Panc1 (cell line): ENCODE data around the gene PTPN18. TPM values are rescaled to one million over a fixed set of nuclear protein-coding genes. Genes with fewer than 3 reads are reported as not detected.

Experiments
- ATAC-seq: fragments of 200-7000 bp; cut with Tn5 transposase; 2 replicates; pipeline ENCODE4 v1.9.1; 2020; ENCODE audit warnings: mild to moderate bottlenecking, moderate library complexity
- BruUV-seq: library from RNA; stranded (reverse); fragments of 400-500 nt; replicated peaks from 2 replicates; lab custom pipeline; 2021; lab: Mats Ljungman, UMichigan
- CTCF ChIA-PET: fragments of 300-600 bp; sonication (Branson Sonifier 250); formaldehyde crosslinking; loops from one replicate; lab custom pipeline; 2022; ENCODE audit warnings: antibody characterized with exemption; lab: Charles Lee
- POLR2A ChIA-PET: fragments of 300-600 bp; sonication (Branson Sonifier 250); formaldehyde crosslinking; loops from one replicate; lab custom pipeline; 2022; ENCODE audit warnings: antibody characterized with exemption; lab: Charles Lee
- DNase-seq: peaks from one replicate; pipeline ENCODE4 v3.0.0-alpha.2; 2010; ENCODE audit warnings: low read depth, low spot score
- H3K27ac ChIP-seq: 2 replicates; pipeline ENCODE4 v1.5.1; 2011; ENCODE audit warnings: mild to moderate bottlenecking, low read length, inconsistent platforms
- H3K27me3 ChIP-seq: fragments of 200-500 bp; sonication (Bioruptor generic); 2 replicates; pipeline ENCODE4 v1.6.0; 2014; ENCODE audit warnings: low read length, inconsistent platforms; ENCODE audit not compliant: control insufficient read depth, insufficient read depth
- H3K36me3 ChIP-seq: fragments of 200-500 bp; sonication (Bioruptor generic); 2 replicates; pipeline ENCODE4 v1.5.1; 2014; ENCODE audit warnings: inconsistent platforms, mild to moderate bottlenecking, low read length, moderate library complexity; ENCODE audit not compliant: control insufficient read depth, insufficient read depth
- H3K4me1 ChIP-seq: 2 replicates; pipeline ENCODE4 v1.5.1; 2011; ENCODE audit warnings: inconsistent platforms, mild to moderate bottlenecking, low read length, moderate library complexity; ENCODE audit not compliant: control insufficient read depth, insufficient read depth
- H3K4me3 ChIP-seq, 2 experiments: 2 replicates each; pipeline ENCODE4 v1.5.1; 2011 to 2012; ENCODE audit warnings: low read depth in 2 of 2, low read length in 2 of 2, mild to moderate bottlenecking in 2 of 2, inconsistent platforms in 1 of 2, moderate library complexity in 1 of 2
- H3K9me3 ChIP-seq: fragments of 200-500 bp; sonication (Bioruptor generic); 2 replicates; pipeline ENCODE4 v1.5.1; 2014; ENCODE audit warnings: low read depth, mild to moderate bottlenecking, inconsistent platforms, low read length, moderate library complexity; ENCODE audit not compliant: control insufficient read depth, insufficient read depth
- CTCF ChIP-seq: fragments of 450-650 bp; IDR thresholded peaks from 2 replicates; pipeline ENCODE4 v1.5.1; 2017; ENCODE audit warnings: mild to moderate bottlenecking
- POLR2AphosphoS5 ChIP-seq: IDR thresholded peaks from 2 replicates; pipeline ENCODE4 v1.6.1; 2012; ENCODE audit warnings: mild to moderate bottlenecking, low read depth, low read length, moderate library complexity
- REST ChIP-seq, 2 experiments: IDR thresholded peaks; 2 replicates each; pipeline ENCODE4 v1.6.1; 2011 to 2012; ENCODE audit warnings: low read depth in 2 of 2, control low read depth in 1 of 2, low read length in 1 of 2, mild to moderate bottlenecking in 1 of 2, moderate library complexity in 1 of 2; ENCODE audit not compliant: insufficient read depth in 1 of 2
- SIN3A ChIP-seq: IDR thresholded peaks from 2 replicates; pipeline ENCODE4 v1.6.1; 2012; ENCODE audit warnings: low read depth, mild to moderate bottlenecking, low read length, moderate library complexity, borderline replicate concordance; ENCODE audit not compliant: insufficient read depth
- TCF7L2 ChIP-seq: IDR thresholded peaks from 2 replicates; pipeline ENCODE4 v1.6.1; 2011; ENCODE audit warnings: mild to moderate bottlenecking, low read depth, low read length, inconsistent platforms
- in situ Hi-C: cut with HindIII; loops from 2 replicates; pipeline ENCODE4 v1.10.0; 2016; ENCODE audit warnings: low sequenced_read_pairs, low pct_unique_long_range_greater_than_20kb
- intact Hi-C: fragments of 100-400 bp; cut with micrococcal nuclease; formaldehyde crosslinking; loops from one replicate; pipeline ENCODE4 v1.10.0; 2022; ENCODE audit not compliant: unreplicated experiment
- total RNA-seq: library from RNA; stranded (reverse); gene quantifications from one replicate; pipeline ENCODE4 v1.2.1, GENCODE V29; 2021; ENCODE audit not compliant: unreplicated experiment

The PTPN18 gene
- total RNA-seq, 1 experiment from 2014 or later: 35.3 TPM

- intact Hi-C loops: loop anchor here (5.0 to 10.0 kb wide), 2 partner anchors 152 to 179 kb away; partner anchors contain the start of genes MZT2B and SMPD4
- H3K27me3 ChIP-seq: no peaks in the 10 kb centered on the region
- no peak for ATAC-seq
- H3K4me3 ChIP-seq: no peak overlapping the region
- no peaks in the 10 kb centered on the region for H3K36me3 ChIP-seq
- in situ Hi-C loops: no loop called here
- ChIA-PET POLR2A (interaction anchor here (0.6 kb wide), 1 partner anchor 120 kb away, joined by 14 read pairs; no protein-coding TSS in a partner anchor), CTCF (interaction anchor here (0.6 to 0.7 kb wide), 2 partner anchors 8 to 174 kb away, joined by 3 to 4 read pairs; partner anchors contain the start of gene IMP4)
- H3K27ac ChIP-seq: no peak overlapping the region
- H3K9me3 ChIP-seq: peaks cover 3% of the 10 kb centered on the region; the same call in 1 of the 2 replicates
- TF ChIP-seq TCF7L2: no peak
- peaks cover 6% of the 10 kb centered on the region for H3K4me1 ChIP-seq
- no peak for DNase-seq
- BruUV-seq: no TSS peak
These were observed 21.8 kb upstream of the PTPN18 start for GRCh38 chr2:130334026-130334425.

- Histone ChIP-seq H3K9me3 (peaks cover 3% of the 10 kb centered on the region; the same call in 1 of the 2 replicates), H3K4me1 (peaks cover 6% of the 10 kb centered on the region), H3K36me3 (no peaks in the 10 kb centered on the region), H3K4me3 (no peak overlapping the region), H3K27me3 (no peaks in the 10 kb centered on the region), H3K27ac (no peak overlapping the region)
- TF ChIP-seq REST (IDR thresholded peaks at IDR 0.05; ENCODE audit: insufficient read depth in 1 of 2, low read depth in 2 of 2, low read length in 1 of 2) (no peak), POLR2AphosphoS5 (no peak), SIN3A (no peak), CTCF (no peak), TCF7L2 (no peak)
- DNase-seq (no peak), ATAC-seq (no peak)
- POLR2A ChIA-PET: no interaction called here
- intact Hi-C loops: loop anchor here (10.0 kb wide), 1 partner anchor 180 kb away; no protein-coding TSS in a partner anchor
- CTCF ChIA-PET: no interaction called here
- BruUV-seq: no TSS peak
- in situ Hi-C loops: no loop called here
These were observed 20.6 kb upstream of the PTPN18 start for GRCh38 chr2:130335226-130335625.
